PC-3 (cell line): ENCODE results near the gene PLEKHN1.
"Not testable (repeated sequence)": the region's sequence is repeated elsewhere in the genome, so short reads cannot be mapped to it uniquely, and the experiment has no call there.

Experiments
- EZH2 ChIP-seq: fragments of 300-600 bp; sonication (generic); IDR thresholded peaks from one replicate; pipeline ENCODE4 v1.6.1; 2017; ENCODE audit warnings: antibody characterized with exemption, mild to moderate bottlenecking, low read length; ENCODE audit not compliant: unreplicated experiment
- TF ChIP-seq, protein P1 (sequence below): fragments of 300-600 bp; sonication (generic); conservative IDR thresholded peaks from 2 replicates; pipeline ENCODE4 v1.5.1; 2017; ENCODE audit warnings: antibody characterized with exemption, low read depth, mild to moderate bottlenecking, low read length

DNA sequence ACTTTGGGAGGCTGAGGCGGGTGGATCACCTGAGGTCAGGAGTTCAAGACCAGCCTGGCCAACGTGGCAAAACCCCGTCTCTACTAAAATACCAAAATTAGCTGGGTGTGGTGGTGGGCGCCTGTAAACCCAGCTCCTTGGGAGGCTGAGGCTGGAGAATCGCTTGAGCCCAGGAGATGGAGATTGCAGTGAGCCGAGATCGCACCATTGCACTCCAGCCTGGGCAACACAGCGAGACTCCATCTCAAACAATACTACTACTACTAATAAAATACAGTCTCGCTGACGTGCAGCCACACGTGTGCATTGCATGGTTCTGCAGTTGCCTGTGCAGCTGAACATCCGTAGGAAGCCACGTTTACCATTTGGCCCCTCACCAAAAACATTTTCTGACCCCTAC is 19.5 kb upstream of the PLEKHN1 start:
- TF ChIP-seq, protein P1, sequence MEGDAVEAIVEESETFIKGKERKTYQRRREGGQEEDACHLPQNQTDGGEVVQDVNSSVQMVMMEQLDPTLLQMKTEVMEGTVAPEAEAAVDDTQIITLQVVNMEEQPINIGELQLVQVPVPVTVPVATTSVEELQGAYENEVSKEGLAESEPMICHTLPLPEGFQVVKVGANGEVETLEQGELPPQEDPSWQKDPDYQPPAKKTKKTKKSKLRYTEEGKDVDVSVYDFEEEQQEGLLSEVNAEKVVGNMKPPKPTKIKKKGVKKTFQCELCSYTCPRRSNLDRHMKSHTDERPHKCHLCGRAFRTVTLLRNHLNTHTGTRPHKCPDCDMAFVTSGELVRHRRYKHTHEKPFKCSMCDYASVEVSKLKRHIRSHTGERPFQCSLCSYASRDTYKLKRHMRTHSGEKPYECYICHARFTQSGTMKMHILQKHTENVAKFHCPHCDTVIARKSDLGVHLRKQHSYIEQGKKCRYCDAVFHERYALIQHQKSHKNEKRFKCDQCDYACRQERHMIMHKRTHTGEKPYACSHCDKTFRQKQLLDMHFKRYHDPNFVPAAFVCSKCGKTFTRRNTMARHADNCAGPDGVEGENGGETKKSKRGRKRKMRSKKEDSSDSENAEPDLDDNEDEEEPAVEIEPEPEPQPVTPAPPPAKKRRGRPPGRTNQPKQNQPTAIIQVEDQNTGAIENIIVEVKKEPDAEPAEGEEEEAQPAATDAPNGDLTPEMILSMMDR, result not testable (repeated sequence)
- not testable (repeated sequence) for TF ChIP-seq EZH2
